GM21360 (cell line): ENCODE data around the gene FRMD1.
"Not testable (repeated sequence)": the region's sequence is repeated elsewhere in the genome, so short reads cannot be mapped to it uniquely, and the experiment has no call there.

Source experiments
- ATAC-seq: cut with Tn5 transposase; IDR thresholded peaks from one replicate; pipeline ENCODE4 v1.9.1; 2021; ENCODE audit warnings: mild to moderate bottlenecking, moderate library complexity; ENCODE audit not compliant: unreplicated experiment

FRMD1 gene

DNA sequence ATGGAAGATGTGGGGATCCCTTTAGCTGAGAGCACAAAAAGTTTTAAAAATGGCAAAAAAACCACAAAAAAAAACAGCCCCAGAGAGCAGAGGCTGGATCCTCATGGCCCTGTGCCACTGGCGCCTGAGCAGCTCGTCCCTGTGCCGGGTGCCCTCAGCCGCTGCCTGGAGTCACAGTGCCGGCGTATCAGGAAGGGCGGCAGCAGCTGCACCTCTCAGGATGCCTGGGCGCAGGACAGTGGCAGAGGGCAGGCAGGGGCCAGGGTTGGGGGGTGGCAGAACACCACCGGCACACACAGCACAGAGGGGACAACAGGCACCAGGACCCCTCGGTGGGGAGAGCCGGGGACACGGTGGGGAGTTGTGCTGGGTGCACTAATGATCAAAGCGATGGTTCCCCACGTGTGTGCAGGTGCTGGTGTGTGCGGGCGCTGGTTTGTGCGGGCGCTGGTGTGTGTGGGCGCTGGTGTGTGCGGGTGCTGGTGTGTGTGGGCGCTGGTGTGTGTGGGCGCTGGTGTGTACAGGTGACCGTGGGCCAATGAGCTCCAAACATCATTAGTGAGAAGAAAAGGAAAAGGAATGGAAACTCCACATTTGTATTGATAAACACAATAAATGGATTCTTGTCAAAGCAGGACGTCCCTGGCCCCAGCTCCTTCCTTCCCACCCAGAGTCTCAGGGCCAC lies 1.5 kb upstream of the FRMD1 start:
- no peak for ATAC-seq

DNA sequence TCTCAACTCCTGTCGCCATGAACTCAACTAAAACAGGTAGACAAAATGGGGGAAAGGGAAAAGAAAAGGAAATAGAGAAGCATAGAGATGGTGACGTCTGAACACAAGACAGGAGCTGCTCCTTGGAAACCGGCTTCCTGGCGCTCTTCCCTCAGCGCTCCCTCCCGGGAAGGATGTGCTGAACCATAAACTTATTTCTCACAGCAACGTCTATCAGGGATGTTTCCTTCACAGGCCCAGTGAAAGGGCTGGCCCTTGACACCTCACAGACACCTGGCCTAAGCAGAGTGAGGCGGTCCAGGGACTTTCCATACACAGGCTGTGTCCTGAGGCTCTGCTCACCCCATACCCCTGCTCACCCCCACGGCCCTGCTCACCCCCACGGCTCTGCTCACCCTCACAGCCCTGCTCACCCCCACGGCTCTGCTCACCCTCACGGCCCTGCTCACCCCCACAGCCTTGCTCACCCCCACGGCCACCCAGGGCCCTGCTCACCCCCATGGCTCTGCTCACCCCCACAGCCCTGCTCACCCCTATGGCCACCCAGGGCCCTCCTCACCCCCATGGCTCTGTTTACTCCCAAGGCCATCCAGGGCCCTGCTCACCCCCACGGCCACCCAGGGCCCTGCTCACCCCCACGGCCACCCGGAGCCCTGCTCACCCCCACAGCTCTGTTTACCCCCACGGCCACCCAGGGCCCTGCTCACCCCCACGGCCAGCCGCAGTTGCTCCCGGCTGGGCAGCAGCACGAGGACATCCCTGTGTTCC lies 653 bp downstream of the FRMD1 start:
- ATAC-seq, result no peak

DNA sequence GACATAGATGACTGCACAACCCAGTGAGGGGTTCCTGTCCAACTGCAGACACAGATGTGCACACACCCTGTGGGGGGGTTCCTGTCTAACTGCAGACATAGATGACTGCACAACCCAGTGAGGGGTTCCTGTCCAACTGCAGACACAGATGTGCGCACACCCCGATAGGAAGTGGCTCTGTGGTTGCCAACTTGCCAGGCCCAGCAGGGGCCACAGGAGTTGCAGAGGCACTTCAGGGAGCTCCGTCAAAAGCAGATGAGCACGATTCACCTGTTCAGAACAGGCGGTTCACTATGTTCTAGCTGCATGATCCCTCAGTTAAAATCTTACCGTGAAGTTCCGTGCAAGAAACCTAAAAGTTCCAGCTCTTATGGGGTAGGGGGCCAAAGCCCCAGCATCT lies 1.6 kb downstream of the FRMD1 start:
- not testable (repeated sequence) for ATAC-seq

DNA sequence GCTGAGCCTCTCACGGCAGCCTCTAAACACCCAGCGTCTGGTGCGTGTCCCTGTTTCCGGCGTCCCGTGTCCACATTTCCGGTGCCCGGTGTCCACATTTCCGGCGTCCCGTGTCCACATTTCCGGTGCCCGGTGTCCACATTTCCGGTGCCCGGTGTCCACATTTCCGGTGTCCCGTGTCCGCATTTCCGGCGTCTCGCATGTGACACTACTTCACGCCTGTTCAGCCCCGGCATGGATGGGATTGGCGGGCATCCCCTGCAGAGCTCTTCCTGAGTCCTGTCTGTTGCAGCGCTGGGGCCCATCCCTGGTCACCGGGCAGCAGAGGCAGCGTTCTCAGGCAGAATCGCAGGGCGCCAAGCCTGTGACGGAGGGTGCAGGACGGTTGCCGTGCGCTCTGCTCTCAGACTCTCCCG lies 3.2 kb downstream of the FRMD1 start:
- ATAC-seq, result no peak

DNA sequence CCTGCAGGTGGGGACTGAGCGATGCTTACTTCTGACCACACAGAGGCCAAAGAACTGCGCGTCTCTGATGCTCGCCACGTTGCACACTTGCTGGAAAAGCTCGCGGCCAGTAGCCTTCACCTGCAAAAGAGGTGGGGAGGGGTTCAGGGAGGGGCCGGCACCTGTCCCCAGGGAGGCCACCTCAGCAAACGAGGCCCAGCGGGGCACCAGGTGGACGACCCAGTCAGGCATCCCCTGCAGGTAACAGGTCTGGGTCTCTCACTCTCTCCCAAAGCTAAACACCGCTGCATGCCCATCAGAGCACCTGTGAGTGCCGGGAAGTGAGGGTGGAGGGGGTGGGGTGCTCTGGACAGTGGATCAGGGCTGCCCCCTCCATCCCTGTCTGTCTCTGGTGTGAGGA lies 3.8 kb downstream of the FRMD1 start:
- ATAC-seq, result no peak

DNA sequence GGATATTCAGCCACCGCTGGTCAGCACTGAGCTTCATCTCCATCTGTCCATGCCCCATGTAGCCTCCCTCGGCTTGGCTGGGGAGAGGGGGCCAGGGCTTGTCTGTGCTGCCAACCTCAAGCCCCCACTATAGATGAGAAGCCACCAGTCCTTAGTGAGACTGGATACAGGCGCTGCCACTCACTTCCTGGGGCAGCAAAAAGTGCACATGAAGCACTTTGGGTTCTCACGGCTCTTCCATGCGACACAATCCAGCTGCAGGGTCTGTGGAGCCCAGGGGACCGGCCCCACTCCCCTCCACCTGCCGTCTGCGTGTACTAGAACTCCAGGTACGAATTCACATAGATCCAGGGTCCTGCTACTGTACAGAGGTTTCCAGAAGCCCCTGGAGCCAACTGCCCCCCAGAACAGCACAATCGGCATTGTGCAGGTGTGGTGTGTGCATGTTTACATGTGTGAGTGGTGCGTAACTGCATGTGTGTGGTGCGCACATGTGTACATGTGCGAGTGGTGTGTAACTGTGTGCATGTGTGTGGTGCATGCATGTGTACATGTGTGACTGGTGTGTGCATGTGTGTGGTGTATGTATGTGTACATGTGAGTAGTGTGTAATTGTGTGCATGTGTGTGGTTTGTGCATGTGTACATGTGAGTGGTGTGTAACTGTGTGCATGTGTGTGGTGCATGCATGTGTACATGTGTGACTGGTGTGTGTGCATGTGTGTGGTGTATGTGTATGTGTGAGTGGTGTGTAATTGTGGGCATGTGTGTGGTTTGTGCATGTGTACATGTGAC lies 4.9 kb downstream of the FRMD1 start:
- ATAC-seq, result no peak

DNA sequence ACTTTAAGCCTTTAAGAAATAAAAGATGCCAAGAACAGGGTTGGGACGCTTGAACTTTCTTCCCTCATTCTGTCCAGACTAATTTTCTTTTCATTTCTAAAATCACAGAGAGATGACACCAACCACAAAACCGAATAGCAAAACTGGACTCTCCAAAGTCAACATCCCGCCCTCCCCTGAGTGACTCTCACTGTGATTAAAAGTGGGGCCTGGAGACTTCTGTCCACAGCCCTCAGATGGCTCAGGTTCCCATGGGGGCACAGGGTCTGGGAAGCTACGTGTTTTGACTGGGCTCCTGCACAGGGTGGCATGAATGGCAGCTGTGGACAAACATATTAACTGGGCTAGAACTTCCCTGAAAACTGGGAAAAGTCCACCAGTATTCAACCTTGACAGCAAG lies 6.3 kb downstream of the FRMD1 start:
- ATAC-seq, result no peak

DNA sequence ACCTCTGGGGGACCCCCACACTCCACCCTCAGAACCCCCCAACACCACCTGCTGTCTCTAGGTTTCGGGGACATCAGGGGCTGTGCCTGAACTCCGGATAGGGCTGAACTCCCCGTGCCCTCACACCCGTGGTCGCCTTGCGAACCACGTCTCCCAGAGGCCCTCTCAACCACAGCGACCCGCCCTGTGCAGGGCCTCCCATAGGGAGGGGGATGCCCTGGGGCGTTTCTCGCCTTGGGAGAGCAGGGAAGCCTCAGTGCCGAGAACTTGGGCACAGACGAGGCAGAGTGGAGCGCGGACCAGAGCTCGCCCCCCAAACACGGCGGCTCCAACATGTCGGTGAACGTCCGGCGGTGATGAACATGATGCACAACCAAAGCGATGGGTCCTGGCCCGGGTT lies 6.8 kb downstream of the FRMD1 start:
- ATAC-seq, result no peak

DNA sequence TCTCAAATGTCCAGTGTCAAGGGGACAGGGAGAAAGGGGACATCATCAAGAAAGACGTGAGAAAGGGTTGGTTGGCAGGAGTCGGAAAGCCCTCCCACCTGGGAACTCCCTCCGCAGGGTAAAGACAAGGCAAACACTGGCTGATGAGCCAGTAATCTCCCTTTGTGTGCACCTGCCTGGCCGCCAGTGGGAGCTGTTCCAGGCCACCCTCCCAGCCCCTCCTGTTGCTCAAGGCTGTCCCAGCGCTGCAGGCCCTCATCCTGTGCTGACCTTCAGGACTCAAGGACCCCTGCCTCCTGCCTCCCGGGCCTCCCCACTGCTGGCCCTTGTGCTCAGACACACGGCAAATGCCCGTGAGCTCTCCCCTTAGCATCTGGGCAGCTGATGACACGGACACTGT lies 7.4 kb downstream of the FRMD1 start:
- ATAC-seq, result no peak

DNA sequence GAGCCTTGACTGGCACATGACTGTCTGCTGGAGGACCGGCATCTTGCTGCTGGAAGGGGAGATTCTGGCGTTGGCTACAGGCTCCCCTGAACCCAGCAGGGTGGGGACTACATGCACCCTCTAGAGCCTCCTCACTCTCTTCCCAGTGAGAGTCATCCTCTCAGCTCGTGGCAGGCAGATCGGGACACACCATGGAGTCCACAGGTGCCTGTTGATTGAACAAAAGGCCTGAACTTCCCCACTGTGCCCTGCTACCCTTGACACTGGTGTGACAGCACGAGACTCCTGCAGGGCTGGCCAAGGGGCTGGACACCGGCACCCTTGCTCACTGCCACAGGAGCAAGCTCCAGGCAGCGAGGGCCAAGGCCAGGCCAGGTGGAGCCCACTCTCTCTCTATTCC lies 8.2 kb downstream of the FRMD1 start:
- ATAC-seq, result no peak

DNA sequence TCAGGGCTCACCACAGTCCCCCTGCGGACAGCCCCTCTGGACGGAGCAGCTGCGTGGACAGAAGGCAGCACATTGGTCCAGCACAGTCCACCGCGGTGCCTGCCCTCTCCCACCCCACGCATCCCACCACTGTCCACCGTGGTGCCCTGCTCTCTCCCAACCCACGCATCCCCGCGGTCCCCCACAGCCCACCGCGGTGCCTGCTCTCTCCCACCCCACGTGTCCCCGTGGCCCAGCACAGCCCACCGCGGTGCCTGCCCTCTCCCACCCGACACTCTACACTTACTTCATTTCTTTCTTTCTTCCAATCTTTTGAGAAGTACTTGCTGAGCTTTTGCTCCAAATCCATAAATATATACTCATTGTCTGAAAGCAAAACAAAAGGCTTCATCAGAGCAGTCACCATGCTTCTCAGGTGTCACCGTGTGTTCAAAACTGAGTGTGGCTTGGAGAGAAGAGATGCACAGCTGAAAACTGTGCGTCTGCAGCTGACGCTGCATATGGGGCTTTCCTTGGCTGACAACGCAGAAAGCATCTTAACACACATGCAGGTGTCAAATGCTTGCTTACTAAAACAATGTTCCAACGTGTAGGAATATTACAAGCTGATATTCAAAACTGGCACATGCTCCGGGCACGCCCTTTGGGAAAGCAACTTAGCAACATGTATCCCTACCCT lies 11.8 kb downstream of the FRMD1 start:
- ATAC-seq, result no peak

DNA sequence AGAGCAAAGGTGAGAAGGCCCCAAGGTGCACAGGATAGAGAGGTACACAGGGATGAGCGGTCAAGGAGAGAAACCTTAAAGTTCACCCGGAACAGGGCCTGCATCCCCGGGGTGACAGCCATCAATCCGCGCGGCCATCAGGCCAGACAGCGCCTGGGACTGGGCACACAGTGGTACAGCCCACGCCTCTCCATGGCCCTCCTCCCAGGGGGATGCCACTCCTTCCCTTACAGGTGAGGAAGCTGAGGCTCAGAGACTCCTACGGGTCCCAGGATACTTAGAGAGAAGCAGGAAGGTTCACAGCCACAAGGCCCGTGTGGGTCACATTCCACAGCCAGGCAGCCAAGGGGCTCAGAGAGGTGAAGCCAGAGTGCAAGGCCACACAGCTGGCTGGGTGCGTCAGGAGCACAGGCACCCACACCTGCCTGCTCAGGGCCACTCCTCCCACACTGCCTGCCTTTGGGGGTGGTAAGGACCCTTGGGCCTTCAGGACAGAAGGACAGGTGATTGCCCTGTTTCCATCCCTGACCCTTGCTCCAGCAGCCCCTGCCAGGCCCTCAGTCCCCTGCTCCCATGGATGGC lies 14.7 kb downstream of the FRMD1 start:
- no peak for ATAC-seq

DNA sequence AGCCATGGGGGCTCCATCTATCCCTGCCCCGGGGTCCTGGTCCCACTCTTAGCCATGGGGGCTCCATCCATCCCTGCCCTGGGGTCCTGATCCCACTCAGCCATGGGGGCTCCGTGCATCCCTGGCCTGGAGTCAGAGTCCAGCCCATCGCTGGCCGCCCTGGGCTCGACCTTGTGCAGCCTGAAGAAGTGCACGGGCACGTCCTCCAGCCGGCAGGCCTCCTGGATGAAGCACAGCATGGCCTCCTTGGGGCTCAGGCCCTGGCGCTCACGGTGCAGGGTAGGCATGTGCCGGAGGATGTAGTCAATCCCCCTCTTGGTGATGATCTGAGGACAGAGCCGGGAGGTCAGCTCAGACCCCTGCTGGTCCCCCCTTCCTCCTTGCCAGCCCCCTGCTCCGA lies 15.6 kb downstream of the FRMD1 start:
- no peak for ATAC-seq

DNA sequence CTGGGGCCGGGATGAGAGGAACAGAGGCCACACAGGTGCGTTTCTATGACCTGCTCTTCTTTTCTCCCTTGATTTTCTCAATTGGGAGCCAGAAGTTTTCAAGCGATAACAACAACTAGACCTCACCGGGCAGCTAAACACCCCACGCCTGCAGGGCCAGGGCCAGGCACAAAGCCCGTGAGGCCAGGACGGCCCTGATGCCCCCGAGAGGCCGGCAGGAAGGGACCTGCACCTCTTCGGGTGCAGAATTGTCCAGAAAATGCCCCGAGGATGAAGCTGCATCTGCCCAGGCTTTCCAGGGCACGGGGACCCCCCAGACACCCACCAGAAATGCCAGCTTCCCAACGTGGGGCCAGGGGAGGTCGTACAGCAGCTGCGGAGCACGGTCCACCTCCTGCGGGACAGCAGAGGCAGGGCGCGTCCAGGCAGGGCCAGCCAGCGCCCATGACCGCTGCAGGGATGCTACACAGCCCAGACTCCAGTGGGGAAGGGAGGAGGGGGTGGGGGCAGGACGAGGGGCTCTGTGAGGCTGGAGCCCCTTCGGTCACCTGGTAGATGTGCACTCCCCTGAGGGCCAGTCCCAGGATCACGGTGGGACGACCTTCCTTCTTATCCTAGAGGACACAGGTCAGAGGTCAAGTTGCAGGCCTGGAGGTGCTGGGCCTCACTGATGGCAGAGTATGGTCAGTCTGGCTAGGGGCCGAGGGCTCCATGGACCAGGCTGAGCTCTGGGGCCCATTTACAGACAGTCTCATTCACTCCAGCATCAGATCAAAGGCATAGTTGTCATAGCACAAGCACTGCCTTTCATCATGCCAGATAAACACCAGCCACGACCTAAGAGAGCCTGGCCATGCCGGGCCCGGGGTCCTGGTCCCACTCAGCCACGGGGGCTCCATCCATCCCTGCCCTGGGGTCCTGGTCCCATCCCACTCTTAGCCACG lies 16.4 kb downstream of the FRMD1 start:
- ATAC-seq, result no peak

DNA sequence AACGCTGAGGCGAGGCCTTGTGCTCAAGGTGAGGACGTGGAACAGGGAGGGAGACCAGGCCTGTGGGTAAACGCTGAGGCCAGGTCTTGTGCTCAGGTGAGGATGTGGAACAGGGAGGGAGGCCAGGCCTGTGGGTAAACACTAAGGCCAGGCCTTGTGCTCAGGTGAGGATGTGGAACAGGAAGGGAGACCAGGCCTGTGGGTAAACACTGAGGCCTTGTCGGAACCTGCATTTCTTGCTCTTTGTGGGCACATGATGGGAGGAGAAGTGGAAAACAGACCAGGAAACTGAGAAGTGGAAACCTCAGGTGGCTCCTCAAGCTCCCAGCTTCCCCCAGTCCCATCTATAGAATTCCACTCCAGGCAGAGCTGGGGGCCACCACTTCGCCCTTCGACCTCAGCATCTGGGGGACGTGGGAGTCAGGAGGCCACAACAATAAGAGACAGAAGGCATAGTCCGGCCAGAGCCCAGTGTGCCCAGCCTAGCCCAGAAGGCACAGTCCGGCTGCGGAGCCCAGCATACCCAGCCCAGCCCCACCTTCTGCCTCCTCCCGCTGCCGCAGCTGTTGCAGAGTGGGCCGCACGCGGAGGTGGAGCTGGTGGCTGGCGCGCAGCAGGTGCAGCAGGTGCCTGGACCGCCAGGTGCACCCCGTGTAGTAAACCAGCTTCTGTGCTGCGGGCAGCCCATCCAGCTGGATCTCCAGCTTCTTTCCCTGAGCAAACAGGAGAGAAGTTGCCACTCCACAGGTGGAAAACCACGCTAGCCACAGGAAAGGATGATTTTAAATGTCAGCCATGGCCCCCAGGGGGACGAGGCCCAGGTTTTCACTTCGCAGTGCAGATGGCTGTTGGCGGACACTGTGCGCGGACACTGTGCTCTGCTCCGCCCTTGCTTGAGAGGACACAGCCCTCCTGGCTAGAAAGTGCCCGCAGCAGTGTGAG lies 17.5 kb downstream of the FRMD1 start:
- ATAC-seq, result no peak

DNA sequence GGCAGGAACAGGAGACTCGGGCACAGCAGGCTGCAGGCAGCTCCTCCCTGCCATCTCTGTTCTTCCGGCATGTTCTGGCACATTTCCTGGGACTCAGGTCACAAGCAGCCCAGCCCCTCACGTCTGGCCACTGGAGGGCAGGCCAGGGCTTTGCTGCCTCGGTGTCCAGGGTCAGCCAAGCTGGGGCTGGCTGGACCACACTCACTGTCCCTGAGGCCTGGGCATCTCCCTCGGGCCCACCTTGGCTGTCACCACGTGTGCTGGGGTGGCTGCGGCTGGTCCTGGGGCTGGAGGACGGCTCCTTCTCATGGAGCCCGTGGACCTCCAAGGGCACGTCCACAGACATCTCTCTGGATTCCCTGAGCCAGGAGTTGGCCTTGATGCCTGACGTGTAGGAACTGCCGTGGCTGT lies 18.5 kb downstream of the FRMD1 start:
- no peak for ATAC-seq

DNA sequence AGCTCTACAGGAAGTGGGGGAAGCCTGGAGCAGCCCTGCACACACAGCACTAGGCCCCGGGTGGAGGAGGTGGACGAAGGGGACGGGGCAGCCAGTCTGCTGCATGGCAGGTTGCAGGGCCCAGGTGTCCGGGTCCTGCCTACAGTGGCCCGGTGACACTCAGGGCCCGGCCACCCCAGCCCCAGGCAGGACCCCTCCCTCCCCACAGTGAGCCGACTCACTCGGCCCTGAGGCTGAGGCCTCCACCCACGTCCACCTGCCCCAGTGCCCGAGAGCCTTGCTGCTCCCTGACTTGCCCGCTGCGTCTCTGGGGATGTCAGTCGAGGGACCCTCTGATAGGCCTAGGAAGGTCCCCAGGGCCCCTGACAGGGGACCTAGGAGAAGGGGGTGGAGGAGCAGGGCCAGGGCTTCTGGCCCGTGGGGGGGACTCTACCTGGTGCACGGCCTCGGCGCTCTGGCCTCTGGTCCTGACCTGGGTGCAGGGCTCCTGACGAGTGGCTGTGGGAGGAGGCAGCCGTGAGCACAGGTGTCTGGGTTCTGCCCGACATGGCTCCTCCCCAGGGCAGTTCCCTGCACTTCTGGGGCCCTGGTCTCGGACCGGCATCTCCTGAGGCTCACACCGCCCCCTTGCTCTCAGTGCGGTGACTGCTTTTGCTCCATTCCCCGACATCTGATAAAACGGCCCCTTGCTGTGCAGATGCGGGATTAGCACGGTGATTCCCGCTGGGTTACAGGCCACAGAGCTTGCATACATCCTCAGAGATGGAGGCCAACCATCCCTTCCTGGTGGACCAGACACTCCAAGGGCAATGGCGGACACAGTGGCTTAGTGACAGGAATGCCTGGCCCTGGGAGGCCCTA lies 20.1 kb downstream of the FRMD1 start:
- ATAC-seq, result no peak

DNA sequence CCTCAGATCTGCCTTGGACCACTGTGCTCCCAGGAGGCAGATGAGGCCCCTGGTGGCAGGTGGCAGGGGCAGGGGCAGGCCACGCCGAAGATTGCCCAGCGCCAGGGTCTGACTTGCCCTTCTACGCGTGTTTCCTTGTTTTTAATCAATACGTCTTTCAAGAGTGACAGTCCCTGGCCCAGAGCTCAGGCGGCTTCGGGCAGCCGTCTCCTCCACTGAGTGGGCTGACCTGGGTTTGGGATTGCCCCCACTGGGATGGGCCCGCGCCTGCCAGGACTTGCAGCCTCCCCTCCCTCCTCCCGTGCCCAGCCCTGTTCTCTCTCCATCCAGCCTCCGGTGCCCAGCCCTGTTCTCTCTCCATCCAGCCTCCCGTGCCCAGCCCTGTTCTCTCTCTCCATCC lies 21.2 kb downstream of the FRMD1 start:
- no peak for ATAC-seq
